Ovary (tissue), 9 donors: Measurements from ENCODE around the gene EPB41L2. TPM values are rescaled to one million over a fixed set of nuclear protein-coding genes. Genes with fewer than 3 reads are reported as not detected.

Source experiments
- DNase-seq, 5 donors: peaks; one replicate each; pipeline ENCODE4 v3.0.0-alpha.2; 2019 to 2020
- H3K27ac ChIP-seq, 2 donors: fragments of 200-600 bp; one replicate each; pipeline versions ENCODE4 v1.5.1 to v1.8.0; 2019 to 2022
- H3K27me3 ChIP-seq: fragments of 200-600 bp; one replicate; pipeline ENCODE4 v1.8.0; 2022
- H3K36me3 ChIP-seq: fragments of 200-600 bp; sonication (generic); one replicate; pipeline ENCODE4 v1.5.1; 2019
- H3K4me1 ChIP-seq: one replicate; pipeline ENCODE4 v1.8.1; 2013; ENCODE audit warnings: mild to moderate bottlenecking, moderate library complexity; ENCODE audit not compliant: insufficient read depth
- H3K4me3 ChIP-seq: fragments of 200-600 bp; sonication (generic); one replicate; pipeline ENCODE4 v1.5.1; 2017
- H3K9me3 ChIP-seq, 2 donors: fragments of 200-600 bp in 1 of 2; sonication (generic) in 1 of 2; one replicate each; pipeline versions ENCODE4 v1.5.1 to v1.8.1; 2013 to 2019; ENCODE audit warnings: mild to moderate bottlenecking in 1 of 2, moderate library complexity in 1 of 2
- CTCF ChIP-seq, 3 donors: fragments of 450-650 bp in 2 of 3; fragments of 200-600 bp in 1 of 3; IDR thresholded peaks; one replicate each; pipeline versions ENCODE4 v1.5.1 to v1.8.0; 2016 to 2022; ENCODE audit warnings: antibody characterized with exemption in 3 of 3, mild to moderate bottlenecking in 1 of 3
- EP300 ChIP-seq: sonication (generic); formaldehyde crosslinking; IDR thresholded peaks from one replicate; pipeline ENCODE4 v1.6.1; 2017; ENCODE audit warnings: antibody characterized with exemption
- POLR2A ChIP-seq: fragments of 450-650 bp; IDR thresholded peaks from one replicate; pipeline ENCODE4 v1.6.1; 2017; ENCODE audit warnings: antibody characterized with exemption, mild to moderate bottlenecking, moderate library complexity
- WGBS, 3 donors: extraction: QIAGEN DNeasy Blood & Tissue Kit in 1 of 3; methylation state at CpG; one replicate each; pipeline versions ENCODE4 v1.1.5 to v1.1.7; 2013 to 2017; 5-methylcytosine and 5-hydroxymethylcytosine counted together
- intact Hi-C, 4 donors: fragments of 100-400 bp; cut with DNase I; formaldehyde crosslinking; loops; one replicate each; pipeline versions ENCODE4 v1.11.0 to v1.15.1; 2022 to 2023
- polyA plus RNA-seq, 2 donors: library from polyadenylated mRNA; stranded (reverse); fragments of 200-250 nt in 1 of 2; fragments of 350-450 nt in 1 of 2; fragmentation: Illumina TruSeq in 1 of 2; extraction: RNeasy Lipid Tissue Mini Kit (QIAGEN cat#74804) in 1 of 2; gene quantifications; one replicate each; pipeline ENCODE4 v1.2.3, GENCODE V29; 2013 to 2014
- total RNA-seq, 7 donors: library from RNA; depleted of rRNA in 2 of 7; stranded (reverse); fragments of >200 nt in 2 of 7; fragmentation: NEBNext Ultra II Directional in 3 of 7; extraction: Animal tissue kit (Norgen Biotek cat#: 25700) in 3 of 7; gene quantifications; one replicate each; pipeline versions ENCODE4 v1.1.0 to v1.2.4, GENCODE V29; 2016 to 2023
- donor health status: DM: no; HTN: no; CAD: no; lungs with moderate emphysema.
- donor health status: DM: no; HTN: no; CAD: no.
- donor health status: Bipolar disorder and iron deficiency.
- donor health status: DM: yes; HTN: yes; CAD: no.
- donor health status: DM: no; HTN: no; CAD: no.
- donor health status: DM: yes; HTN: yes; CAD: no.

Gene EPB41L2
- total and polyA plus RNA-seq, 9 donors, result 49.8 to 294 (median 204) TPM

- no peaks in the 10 kb centered on the region for H3K36me3 ChIP-seq
- no peak for DNase-seq
- WGBS, 3 donors, result 2 to 11% (median 6%) methylated on average over 5 of the region's 5 CpGs
- H3K27ac ChIP-seq, result peak overlapping the region in 1 of 2 donors; percentile 37
- intact Hi-C loops, result loop anchor here in 1 of 4 donors (10.0 kb wide), 1 partner anchor 144 kb away; no protein-coding TSS in a partner anchor
- TF ChIP-seq POLR2A (no peak), CTCF (IDR thresholded peaks at IDR 0.05) (no peak), EP300 (no peak)
- H3K4me3 ChIP-seq, result no peak overlapping the region
- H3K4me1 ChIP-seq, result peaks cover 6% of the 10 kb centered on the region
- H3K9me3 ChIP-seq, result no peaks in the 10 kb centered on the region
- H3K27me3 ChIP-seq, result no peaks in the 10 kb centered on the region
Measured at GRCh38 chr6:130838951-130839350, 224.1 kb downstream of the EPB41L2 start.

- Histone ChIP-seq H3K27me3 (no peaks in the 10 kb centered on the region), H3K36me3 (no peaks in the 10 kb centered on the region), H3K4me3 (no peak overlapping the region), H3K4me1 (peaks cover 6% of the 10 kb centered on the region), H3K27ac (peak overlapping the region in 1 of 2 donors; percentile 37), H3K9me3 (no peaks in the 10 kb centered on the region)
- no peak for TF ChIP-seq EP300
- no peak for TF ChIP-seq POLR2A
- TF ChIP-seq CTCF (IDR thresholded peaks at IDR 0.05), result no peak
- DNase-seq, result no peak
- 67 to 82% (median 74%) methylated on average over 6 of the region's 6 CpGs for WGBS, 3 donors
- intact Hi-C loops, result loop anchor here in 1 of 4 donors (10.0 kb wide), 1 partner anchor 144 kb away; no protein-coding TSS in a partner anchor
Measured at GRCh38 chr6:130838250-130838860, 224.7 kb downstream of the EPB41L2 start.

- no peak overlapping the region for H3K4me3 ChIP-seq
- no peaks in the 10 kb centered on the region for H3K27me3 ChIP-seq
- no peak overlapping the region for H3K27ac ChIP-seq
- no peak for DNase-seq
- TF ChIP-seq CTCF (IDR thresholded peaks at IDR 0.05) (no peak), EP300 (no peak), POLR2A (no peak)
- H3K9me3 ChIP-seq, result no peaks in the 10 kb centered on the region
- intact Hi-C loops, result loop anchor here in 1 of 4 donors (10.0 kb wide), 1 partner anchor 142 kb away; no protein-coding TSS in a partner anchor
- H3K4me1 ChIP-seq, result peaks cover 6% of the 10 kb centered on the region
- no peaks in the 10 kb centered on the region for H3K36me3 ChIP-seq
Measured at GRCh38 chr6:130837067-130837466, 226.0 kb downstream of the EPB41L2 start.

- intact Hi-C loops, result loop anchor here in 1 of 4 donors (10.0 kb wide), 1 partner anchor 141 kb away; no protein-coding TSS in a partner anchor
- DNase-seq, result no peak
Measured at GRCh38 chr6:130836055-130836640, 226.9 kb downstream of the EPB41L2 start.

More at GRCh38 chr6:130836055-130836640, 226.9 kb downstream of the EPB41L2 start:
- TF ChIP-seq EP300 (no peak), POLR2A (no peak), CTCF (IDR thresholded peaks at IDR 0.05) (no peak)
- WGBS, 3 donors, result 78 to 94% (median 94%) methylated on average over 3 of the region's 3 CpGs
- peaks cover 4% of the 10 kb centered on the region for H3K4me1 ChIP-seq
- H3K9me3 ChIP-seq, result no peaks in the 10 kb centered on the region
- H3K36me3 ChIP-seq, result no peaks in the 10 kb centered on the region
- H3K27me3 ChIP-seq, result no peaks in the 10 kb centered on the region
- no peak overlapping the region for H3K27ac ChIP-seq
- no peak overlapping the region for H3K4me3 ChIP-seq
